Transverse colon (tissue), 4 donors: ENCODE measurements around the gene SLC12A7. TPM values are rescaled to one million over a fixed set of nuclear protein-coding genes. Genes with fewer than 3 reads are reported as not detected.

ENCODE experiments used
- DNase-seq: peaks from one replicate; pipeline ENCODE4 v3.0.0-alpha.2; 2019
- H3K27ac ChIP-seq, 4 donors: fragments of 200-600 bp; sonication (generic); 2 replicates each; pipeline ENCODE4 v1.5.1; 2016 to 2018; ENCODE audit warnings: inconsistent platforms in 4 of 4
- H3K27me3 ChIP-seq: fragments of 200-600 bp; sonication (generic); 2 replicates; pipeline ENCODE4 v1.5.1; 2017; ENCODE audit warnings: inconsistent platforms
- H3K36me3 ChIP-seq, 4 donors: fragments of 200-600 bp; sonication (generic); 2 replicates each; pipeline ENCODE4 v1.5.1; 2017 to 2019; ENCODE audit warnings: inconsistent platforms in 4 of 4
- H3K4me1 ChIP-seq, 4 donors: fragments of 200-600 bp; sonication (generic); 2 replicates each; pipeline ENCODE4 v1.5.1; 2017 to 2020; ENCODE audit warnings: inconsistent platforms in 4 of 4
- H3K4me3 ChIP-seq, 4 donors: fragments of 200-600 bp; sonication (generic); 1 replicate in 1 of 4; 2 replicates in 3 of 4; pipeline versions ENCODE4 v1.5.1 to v1.6.1; 2017 to 2019; ENCODE audit warnings: inconsistent platforms in 4 of 4
- H3K9me3 ChIP-seq, 2 donors: fragments of 200-600 bp; sonication (generic); 2 replicates each; pipeline ENCODE4 v1.5.1; 2017 to 2019; ENCODE audit warnings: inconsistent platforms in 2 of 2
- CTCF ChIP-seq, 5 experiments: fragments of 200-600 bp in 3 of 5; fragments of 450-650 bp in 2 of 5; sonication (generic) in 3 of 5; IDR thresholded peaks; 1 replicate in 2 of 5; 2 replicates in 3 of 5; pipeline ENCODE4 v1.5.1; 2016 to 2017; ENCODE audit warnings: antibody characterized with exemption in 5 of 5, inconsistent platforms in 3 of 5, mild to moderate bottlenecking in 2 of 5, moderate library complexity in 1 of 5
- EP300 ChIP-seq: sonication (generic); formaldehyde crosslinking; IDR thresholded peaks from one replicate; pipeline ENCODE4 v1.6.1; 2017; ENCODE audit warnings: antibody characterized with exemption, low read depth
- POLR2A ChIP-seq: fragments of 450-650 bp; IDR thresholded peaks from one replicate; pipeline ENCODE4 v1.6.1; 2016; ENCODE audit warnings: antibody characterized with exemption, mild to moderate bottlenecking, moderate library complexity
- POLR2AphosphoS5 ChIP-seq, 3 donors: sonication (generic); formaldehyde crosslinking; IDR thresholded peaks; one replicate each; pipeline ENCODE4 v1.6.1; 2016; ENCODE audit warnings: antibody characterized with exemption in 3 of 3
- WGBS, 2 donors: methylation state at CpG; one replicate each; pipeline ENCODE4 v1.1.5; 2018; ENCODE audit warnings: low coverage in 1 of 2; 5-methylcytosine and 5-hydroxymethylcytosine counted together
- in situ Hi-C, 4 donors: fragments of 200-750 bp; cut with MboI; loops; one replicate each; pipeline versions ENCODE4 v1.15.0 to v1.15.1; 2017; ENCODE audit warnings: low sequenced_read_pairs in 3 of 4, low pct_ligation_motif_present in 1 of 4, low pct_unique_long_range_greater_than_20kb in 1 of 4
- intact Hi-C: fragments of 100-400 bp; cut with DNase I; formaldehyde crosslinking; loops from one replicate; pipeline ENCODE4 v1.15.1; 2023; ENCODE audit warnings: low total_unique reads
- total RNA-seq, 4 donors: library from RNA; depleted of rRNA; stranded (reverse); fragments of >200 nt; gene quantifications; one replicate each; pipeline ENCODE4 v1.1.0, GENCODE V29; 2016

Gene SLC12A7
- total RNA-seq, 4 donors from 2014 or later: 60.7 to 144 (median 61.4) TPM

- 78% methylated on average over 14 of the region's 17 CpGs; no CpG with 5 or more reads in 1 of the 2 donors for WGBS, 2 donors
- DNase-seq: peak; percentile 4
- no peak for TF ChIP-seq POLR2AphosphoS5 (IDR thresholded peaks at IDR 0.05)
- no peak for TF ChIP-seq CTCF (IDR thresholded peaks at IDR 0.05)
- no peak for TF ChIP-seq EP300
- TF ChIP-seq POLR2A: no peak
- Histone ChIP-seq H3K36me3 (no peaks in the 10 kb centered on the region), H3K27ac (no peak overlapping the region), H3K4me3 (no peak overlapping the region), H3K4me1 (peaks cover 4 to 36% (median 31%) of the 10 kb centered on the region in 4 donors), H3K9me3 (no peaks in the 10 kb centered on the region), H3K27me3 (peaks cover 72% of the 10 kb centered on the region)
- intact Hi-C loops: no loop called here
- in situ Hi-C loops: loop anchor here in 1 of 4 donors (25.0 kb wide), 1 partner anchor 130 kb away; no protein-coding TSS in a partner anchor
Observed at GRCh38 chr5:1007221-1007680, 104.6 kb downstream of the SLC12A7 start.

GRCh38 chr5:1006656-1007071 is 105.2 kb downstream of the SLC12A7 start:
- in situ Hi-C loops (loop anchor here in 1 of 4 donors (25.0 kb wide), 1 partner anchor 131 kb away; no protein-coding TSS in a partner anchor), intact Hi-C loops (no loop called here)
- H3K27me3 ChIP-seq: peaks cover 71% of the 10 kb centered on the region
- peaks cover 4 to 36% (median 31%) of the 10 kb centered on the region in 4 donors for H3K4me1 ChIP-seq
- no peak for TF ChIP-seq CTCF (IDR thresholded peaks at IDR 0.05)
- TF ChIP-seq POLR2AphosphoS5 (IDR thresholded peaks at IDR 0.05): no peak
- TF ChIP-seq POLR2A: no peak
- TF ChIP-seq EP300: no peak
- no peaks in the 10 kb centered on the region for H3K9me3 ChIP-seq
- no peak overlapping the region for H3K27ac ChIP-seq
- no peaks in the 10 kb centered on the region for H3K36me3 ChIP-seq
- 83% methylated on average over 4 of the region's 5 CpGs; no CpG with 5 or more reads in 1 of the 2 donors for WGBS, 2 donors
- H3K4me3 ChIP-seq: no peak overlapping the region
- DNase-seq: peak; percentile 5

GRCh38 chr5:1005904-1006655 is 105.8 kb downstream of the SLC12A7 start:
- in situ Hi-C loops: loop anchor here in 1 of 4 donors (25.0 kb wide), 1 partner anchor 131 kb away; no protein-coding TSS in a partner anchor
- intact Hi-C loops: no loop called here
- H3K27me3 ChIP-seq: peaks cover 65% of the 10 kb centered on the region
- 97% methylated on average over 13 of the region's 13 CpGs; no CpG with 5 or more reads in 1 of the 2 donors for WGBS, 2 donors
- H3K36me3 ChIP-seq: no peaks in the 10 kb centered on the region
- DNase-seq: peak; percentile 5
- peaks cover 4 to 36% (median 31%) of the 10 kb centered on the region in 4 donors for H3K4me1 ChIP-seq
- TF ChIP-seq POLR2AphosphoS5 (IDR thresholded peaks at IDR 0.05): no peak
- TF ChIP-seq EP300: no peak
- TF ChIP-seq CTCF (IDR thresholded peaks at IDR 0.05): no peak
- TF ChIP-seq POLR2A: no peak
- H3K9me3 ChIP-seq: no peaks in the 10 kb centered on the region
- no peak overlapping the region for H3K27ac ChIP-seq
- no peak overlapping the region for H3K4me3 ChIP-seq

- Histone ChIP-seq H3K36me3 (no peaks in the 10 kb centered on the region), H3K4me3 (peak overlapping the region; percentile 38 to 54 (median 48)), H3K27ac (peak overlapping the region; percentile 44 to 63 (median 50)), H3K9me3 (no peaks in the 10 kb centered on the region), H3K4me1 (peaks cover 4 to 36% (median 31%) of the 10 kb centered on the region in 4 donors), H3K27me3 (peaks cover 58% of the 10 kb centered on the region)
- in situ Hi-C loops (loop anchor here in 1 of 4 donors (25.0 kb wide), 1 partner anchor 132 kb away; no protein-coding TSS in a partner anchor), intact Hi-C loops (no loop called here)
- no peak for DNase-seq
- TF ChIP-seq CTCF (IDR thresholded peaks at IDR 0.05): no peak
- no peak for TF ChIP-seq POLR2AphosphoS5 (IDR thresholded peaks at IDR 0.05)
- TF ChIP-seq POLR2A: no peak
- TF ChIP-seq EP300: no peak
- WGBS, 2 donors: 70% methylated on average over 23 of the region's 47 CpGs; no CpG with 5 or more reads in 1 of the 2 donors
Observed at GRCh38 chr5:1005249-1005851, 106.5 kb downstream of the SLC12A7 start.
